GM21390 (cell line): ENCODE results near the gene VTI1A.

Experiments used
- ATAC-seq: cut with Tn5 transposase; IDR thresholded peaks from one replicate; pipeline ENCODE4 v1.9.1; 2021; ENCODE audit not compliant: unreplicated experiment

The VTI1A gene

DNA sequence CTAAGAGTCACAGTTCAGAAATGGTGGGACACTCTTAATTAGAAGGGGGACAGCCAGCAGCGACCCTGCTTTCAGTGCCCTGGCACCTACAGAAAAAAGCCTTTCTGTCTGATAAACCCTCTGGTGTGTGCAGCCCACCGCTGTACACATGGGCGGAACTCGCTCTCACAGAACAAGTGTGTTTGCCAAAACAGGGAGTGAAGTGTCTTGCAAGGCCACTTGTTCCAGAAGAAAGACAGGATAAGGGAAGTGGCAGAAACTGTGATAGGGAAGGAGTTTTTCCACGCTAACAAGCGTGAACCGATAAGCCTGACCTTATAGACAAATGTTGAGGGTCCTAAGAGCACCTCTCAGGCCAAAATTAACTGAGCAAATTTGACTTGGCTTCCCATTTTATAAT is 299.3 kb downstream of the VTI1A start:
- ATAC-seq: no peak

DNA sequence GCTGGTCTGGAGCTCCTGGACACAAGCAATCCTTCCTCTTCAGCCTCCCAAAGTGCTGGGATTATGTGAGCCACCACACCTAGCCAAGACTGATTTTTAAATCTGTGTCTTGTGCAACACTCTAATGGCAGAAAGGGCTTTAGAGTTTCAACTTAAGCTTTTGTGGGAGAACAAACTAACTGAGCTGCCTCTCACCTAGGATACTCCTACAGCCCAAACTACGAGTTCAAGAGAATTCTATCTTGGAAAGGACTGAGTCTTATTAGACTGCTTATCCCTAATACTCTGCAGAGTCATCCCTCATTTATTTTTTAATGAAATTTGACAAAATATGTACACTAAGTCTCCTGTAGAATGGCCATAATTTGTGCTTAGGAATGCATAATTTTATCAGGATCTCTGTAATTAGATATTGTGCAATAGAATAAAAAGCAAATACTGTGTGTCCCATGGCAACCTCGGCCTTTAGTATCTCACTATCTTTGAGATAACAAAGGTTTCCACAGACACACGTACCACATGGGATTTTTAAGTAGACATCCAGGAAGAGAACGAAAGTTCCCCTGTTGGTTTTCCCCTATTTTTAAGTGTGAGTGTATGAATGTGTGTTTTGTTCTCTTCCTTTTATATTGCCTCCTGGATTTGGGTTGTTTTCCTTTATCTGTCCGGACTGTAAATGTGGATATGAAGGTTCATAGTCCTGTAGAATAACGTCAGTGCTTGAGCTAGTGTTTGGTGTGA is 303.6 kb downstream of the VTI1A start:
- no peak for ATAC-seq

DNA sequence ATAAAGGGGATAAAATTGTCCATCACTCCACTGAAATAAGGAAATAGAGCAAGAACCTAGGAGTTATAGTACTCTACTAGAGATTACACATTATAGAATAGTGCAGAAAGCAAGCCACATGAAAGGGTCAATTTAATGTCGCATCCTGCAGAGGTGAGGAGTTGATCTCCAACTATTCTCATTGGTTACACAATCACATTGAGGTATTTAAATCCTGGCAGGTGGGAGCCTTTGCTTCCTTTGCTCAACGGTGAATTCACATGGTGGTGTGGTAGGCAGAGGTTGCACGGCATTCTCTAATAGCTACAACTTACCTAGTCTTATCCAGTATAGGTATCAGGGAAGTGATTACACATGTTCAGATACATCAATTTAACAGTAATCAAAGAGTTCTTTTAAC is 304.6 kb downstream of the VTI1A start:
- ATAC-seq: no peak

DNA sequence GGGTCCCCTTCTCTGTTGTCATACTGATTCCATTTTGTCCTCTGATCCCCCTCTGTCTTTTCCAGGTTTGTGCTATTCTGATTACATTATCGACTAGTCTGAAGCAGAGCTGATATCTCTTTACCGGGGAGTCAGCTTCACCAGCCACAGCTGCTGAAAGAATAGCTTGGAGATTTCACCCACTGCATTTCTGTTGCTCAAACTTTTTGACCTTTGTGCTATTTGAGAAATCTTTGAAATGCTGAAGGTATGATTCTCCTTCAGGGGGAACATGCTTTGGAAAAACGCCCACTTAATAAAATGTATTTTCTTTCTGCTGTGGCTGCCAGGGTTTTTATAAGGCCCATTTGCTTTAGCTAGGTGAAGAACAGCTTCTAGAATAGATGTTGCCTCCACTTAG is 305.3 kb downstream of the VTI1A start:
- ATAC-seq: no peak

DNA sequence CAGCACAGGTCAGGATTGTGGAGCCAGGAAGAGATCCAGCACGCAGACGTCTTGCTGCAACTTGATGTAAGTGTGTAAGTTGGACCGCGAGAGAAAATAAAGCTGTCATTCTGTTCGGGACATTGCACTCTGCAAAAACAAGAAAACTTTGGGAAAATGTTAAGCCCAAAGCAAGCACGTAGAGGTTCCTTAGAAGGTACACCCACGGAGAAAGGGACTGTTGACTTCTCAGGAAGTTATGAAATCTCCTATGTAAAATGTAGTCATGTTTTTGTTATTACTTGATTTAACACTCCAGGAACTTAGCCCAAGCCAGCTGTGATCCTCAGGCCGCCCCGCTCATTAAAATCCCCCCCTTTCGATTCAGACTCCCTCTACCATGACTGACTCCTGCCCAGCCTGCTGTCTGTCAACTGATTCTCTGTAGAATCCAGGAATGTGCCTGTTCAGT is 307.0 kb downstream of the VTI1A start:
- no peak for ATAC-seq

DNA sequence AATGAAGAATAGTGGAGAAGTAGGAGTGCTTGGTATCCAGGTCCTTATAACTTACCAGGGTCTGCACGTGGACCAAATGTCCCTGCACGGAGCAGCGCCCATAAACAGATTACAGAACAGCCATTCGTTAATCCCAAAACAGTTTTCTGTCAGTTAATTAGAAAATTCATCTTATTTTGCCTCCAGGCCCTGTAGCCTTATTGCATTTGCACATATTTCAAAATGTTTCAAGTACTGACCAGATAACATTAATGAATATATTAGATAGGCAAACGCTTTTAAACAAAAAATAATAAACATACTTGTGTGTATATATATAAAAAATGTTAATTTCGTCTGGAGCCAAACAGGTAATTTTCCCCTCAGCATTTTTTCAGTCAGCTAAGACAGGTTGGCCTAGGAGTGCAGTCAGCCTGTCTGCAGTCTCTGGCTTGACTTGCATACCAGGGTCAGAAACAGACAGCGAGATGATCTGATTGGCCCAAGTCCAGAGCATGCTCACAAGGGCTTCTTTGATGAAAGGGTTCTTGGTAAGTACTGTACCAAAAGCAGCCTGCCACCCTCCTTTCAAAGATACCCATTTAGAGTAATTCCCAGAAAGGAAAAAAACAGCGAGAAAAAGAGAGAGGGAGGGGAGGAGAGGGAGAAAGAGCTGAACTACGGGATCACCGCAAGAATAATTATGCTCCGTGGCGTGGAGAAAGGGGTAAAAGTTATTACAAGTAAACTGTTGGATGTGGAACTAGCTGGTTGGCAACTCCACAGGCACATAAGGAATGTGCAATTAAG is 308.6 kb downstream of the VTI1A start:
- no peak for ATAC-seq

DNA sequence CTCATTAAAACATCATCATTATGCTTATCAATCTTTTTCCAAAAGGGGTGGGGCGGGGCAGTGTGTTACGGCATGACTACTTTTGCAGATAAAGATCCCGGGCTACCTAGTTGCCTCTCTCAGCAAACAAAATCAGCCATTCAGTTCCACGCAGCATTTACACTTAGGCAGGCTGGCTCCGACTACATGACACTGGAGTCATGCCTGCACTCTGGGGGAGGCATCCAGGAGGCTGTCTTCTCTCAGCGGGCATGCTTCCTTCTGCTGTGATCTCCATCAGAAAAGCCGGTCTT is 309.2 kb downstream of the VTI1A start:
- no peak for ATAC-seq

DNA sequence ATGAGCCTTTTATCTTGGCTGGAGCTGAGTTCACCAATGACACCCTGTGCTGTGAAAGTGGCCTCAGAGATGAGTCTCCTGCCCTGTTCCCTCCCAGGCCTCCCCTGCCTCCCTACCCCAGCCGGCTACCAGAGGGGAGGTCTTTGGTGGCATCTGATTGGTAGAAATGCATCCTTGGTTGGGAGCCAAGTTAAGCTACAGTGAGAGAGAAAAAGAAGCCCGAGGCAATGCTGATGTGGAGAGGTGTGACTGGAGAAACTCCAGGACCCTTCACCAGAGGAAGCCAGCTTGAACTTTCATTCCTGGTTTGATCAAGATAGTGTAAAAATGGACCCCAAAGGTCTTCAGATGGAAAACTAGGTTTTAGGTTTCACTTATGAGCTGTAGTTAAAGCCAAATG is 311.9 kb downstream of the VTI1A start:
- no peak for ATAC-seq

DNA sequence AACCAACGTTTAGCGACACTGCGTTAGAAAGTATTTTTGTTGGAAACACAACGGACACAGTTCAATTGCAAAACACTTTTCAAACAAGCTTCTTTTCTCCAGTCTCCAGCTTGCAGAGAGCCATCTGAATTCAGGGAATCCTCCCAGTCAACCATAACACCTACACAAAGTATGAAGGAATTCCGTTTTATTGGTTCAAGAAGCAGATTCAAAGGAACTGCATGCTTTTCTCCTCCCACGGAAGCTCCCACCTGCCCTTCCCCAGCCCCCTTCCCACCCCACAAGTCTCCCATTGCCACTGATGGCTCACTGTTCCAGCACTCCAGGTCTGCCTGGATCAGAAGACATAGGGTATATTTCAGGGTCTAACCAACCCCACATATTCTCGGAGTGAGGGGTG is 312.5 kb downstream of the VTI1A start:
- no peak for ATAC-seq

DNA sequence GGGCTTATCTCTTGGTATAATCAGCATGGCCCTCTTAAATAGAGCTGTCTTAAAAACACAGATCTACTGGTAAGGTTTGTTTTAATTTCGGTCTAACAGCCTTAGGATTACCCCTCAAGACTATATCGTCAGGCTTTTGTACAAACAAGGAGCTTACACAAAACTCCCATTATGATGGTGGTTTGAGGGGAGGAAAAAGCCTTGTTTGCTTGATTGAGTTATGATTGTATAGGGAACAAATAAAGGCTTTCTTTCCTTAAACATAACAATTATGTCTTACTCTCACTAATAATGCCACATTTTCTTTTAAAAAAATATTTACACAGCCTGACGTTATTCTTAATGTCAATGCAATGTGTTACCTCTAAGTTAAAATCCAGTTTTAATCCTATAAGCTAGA is 314.2 kb downstream of the VTI1A start:
- ATAC-seq: no peak

DNA sequence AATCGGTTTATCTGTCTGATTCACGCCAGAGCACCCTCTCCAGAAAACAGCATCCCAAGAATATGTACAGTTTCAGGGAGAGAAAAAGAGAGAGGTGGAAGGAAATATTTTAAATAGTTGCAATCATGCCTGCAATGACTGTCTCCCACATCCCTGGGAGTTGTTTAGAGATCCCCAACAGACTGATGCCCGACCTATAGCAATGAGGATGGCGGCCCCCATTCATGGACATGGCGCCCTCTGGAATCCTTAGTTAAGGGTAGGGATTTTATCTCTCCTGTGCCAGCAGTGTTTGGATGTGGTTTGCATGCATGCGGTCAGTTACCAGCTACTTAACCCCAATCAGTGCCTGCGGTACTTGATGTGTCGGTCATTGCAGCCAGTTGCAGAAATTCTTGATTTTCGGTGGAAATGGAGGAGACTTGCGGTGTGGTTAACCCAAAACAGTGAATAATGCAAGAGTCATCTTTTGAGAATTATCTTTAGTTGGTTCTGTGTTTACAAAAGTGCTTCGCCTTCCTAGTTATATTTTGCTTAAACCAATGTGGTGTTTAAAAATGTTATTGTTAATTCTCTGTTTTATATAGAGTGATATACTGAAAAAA is 317.0 kb downstream of the VTI1A start:
- ATAC-seq: no peak

DNA sequence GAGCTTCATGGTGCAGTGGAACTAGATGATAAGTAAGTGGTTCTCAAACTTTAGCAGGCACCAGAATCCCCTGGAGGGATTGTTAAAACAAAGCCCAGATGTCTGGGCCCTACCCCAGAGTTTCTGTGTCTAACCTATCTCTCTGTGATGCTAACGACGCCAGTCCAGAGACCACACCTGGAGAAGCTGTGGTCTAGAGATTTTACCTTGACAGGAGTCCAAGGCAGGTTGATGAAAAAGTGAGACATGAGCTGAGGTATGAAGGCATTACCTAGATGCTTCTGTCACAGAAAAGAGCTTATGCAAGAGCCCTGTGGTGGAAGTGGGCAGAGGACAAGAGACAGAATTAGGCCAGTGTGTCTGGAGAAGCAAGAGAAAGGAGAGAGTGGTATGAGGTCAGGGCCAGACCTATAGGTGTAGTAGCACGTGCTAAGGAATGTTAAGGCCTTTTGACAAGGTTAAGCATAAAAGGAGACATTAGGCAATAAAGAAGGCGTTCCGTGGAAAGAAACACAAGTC is 318.8 kb downstream of the VTI1A start:
- ATAC-seq: no peak

DNA sequence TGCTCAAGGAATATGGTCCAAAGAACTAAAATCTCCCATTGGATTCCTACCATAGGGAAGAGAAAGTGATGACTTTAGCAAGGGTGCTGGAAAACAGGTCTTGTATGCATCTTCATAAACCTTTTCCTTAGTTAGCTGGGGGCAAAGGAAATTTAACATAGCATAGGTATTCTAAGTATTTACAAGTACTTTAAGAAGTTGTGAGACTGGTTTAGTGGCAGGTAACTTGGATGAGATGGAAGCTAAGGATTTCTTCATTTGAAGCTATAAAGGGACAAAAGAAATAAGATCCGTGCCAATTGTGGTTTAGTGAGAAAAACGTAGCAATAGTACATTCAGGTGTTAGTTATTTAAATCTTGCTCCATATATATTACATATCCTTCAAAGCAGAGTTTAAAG is 319.6 kb downstream of the VTI1A start:
- no peak for ATAC-seq

DNA sequence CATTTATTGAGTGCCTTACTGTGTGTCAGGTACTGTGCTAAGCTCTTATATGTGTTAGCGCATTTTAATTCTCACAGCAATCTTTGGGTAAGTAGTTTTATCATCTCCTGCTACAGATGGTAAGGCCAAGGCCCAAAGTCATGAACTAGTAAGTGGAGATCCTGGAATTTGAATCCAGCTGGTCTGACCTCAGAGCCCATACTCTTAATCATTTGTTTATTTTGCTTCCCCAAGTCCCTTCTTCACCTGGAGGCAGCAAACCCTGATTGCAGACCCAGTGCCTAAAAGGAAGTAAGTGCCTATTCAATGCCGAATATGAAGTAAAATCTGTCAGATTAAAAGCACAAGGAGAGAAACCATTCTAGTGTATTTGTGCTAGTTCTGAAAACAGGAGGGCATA is 320.1 kb downstream of the VTI1A start:
- ATAC-seq: no peak

DNA sequence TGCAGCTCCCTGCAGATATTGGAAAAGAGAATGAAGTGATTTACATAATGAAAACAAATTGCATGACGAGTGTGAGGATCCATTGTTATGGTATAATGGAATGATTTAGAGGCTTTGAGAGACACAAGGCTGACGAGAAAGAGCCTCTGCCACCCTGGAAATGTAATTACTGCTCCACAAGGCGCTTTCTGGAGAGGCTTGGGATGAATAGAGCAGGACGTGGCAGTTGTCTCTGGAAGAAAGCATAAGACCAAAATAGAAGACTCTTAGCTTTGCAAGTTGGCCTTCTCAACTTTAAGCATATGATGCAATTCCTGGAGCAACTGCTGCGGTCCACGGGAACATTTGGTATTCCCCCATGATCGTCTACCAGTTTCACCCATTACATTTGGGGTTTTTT is 321.1 kb downstream of the VTI1A start:
- no peak for ATAC-seq

DNA sequence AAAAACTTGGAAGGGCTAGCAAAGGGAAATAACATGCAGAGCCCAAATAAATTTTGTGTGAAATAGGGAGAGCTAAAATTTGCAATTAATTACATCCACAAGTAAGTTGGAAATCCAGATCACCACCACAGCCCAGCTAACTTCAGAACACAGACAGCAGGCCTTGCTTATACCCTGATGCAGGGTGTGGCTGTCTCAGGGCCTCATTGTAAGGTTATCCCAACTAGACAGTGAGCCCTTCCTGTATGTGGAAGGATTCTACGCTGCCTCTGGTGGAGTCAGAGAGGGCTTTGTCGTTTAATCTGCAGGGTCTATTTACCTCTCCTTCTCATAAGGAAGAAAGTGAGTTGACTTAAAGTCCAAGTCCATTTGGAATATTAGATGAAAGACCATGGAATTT is 322.1 kb downstream of the VTI1A start:
- ATAC-seq: no peak

DNA sequence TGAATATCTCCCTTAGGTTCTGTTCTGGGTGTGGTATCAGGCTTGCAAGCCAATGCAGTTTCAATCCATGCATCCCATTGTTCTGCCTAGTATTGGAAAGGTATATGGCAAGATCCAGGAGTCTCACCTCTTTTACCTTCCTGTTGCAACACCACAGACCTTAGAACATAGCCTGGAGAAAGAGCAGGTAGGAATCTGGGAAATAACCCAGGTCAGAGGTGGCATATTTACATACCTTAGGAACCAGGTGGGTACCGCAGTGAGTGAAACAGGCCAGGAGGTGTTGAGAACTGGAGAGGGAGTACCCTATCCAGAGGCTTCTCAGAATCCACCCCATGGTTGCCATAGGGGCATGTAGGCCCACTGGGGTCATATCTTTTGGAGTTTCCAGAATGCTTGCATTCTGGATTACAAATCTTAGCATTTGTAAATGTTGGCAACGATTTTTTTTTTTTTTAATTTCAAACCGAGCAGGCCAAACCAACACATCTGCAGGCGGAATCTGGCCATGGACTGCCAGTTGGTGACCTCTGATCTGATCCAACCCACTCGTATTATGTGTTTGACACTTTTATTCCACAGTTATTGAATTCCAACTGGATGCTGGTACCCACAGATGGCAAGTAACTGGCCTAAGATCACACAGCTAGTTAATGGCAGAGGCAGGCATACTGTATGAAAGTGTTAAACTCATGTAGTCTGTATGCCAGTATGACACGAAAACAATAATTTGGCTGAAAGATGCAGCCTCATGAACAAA is 322.8 kb downstream of the VTI1A start:
- no peak for ATAC-seq

DNA sequence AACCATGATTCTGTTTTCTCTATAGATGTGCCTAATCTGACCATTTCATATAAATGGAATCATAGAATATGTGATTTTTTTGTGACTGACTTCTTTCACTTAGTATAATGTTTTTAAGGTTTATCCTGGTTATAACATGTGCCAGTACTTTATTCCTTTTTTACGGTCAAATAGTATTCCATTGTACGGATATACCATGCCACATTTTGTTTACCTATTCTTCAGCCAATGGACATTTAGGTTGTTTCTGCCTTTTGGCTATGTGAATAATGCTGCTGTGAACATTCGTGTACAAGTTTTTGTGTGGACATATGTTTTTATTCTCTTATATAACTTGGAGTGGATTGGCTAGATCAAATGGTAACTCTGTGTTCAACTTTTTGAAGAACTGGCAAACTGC is 324.7 kb downstream of the VTI1A start:
- no peak for ATAC-seq

DNA sequence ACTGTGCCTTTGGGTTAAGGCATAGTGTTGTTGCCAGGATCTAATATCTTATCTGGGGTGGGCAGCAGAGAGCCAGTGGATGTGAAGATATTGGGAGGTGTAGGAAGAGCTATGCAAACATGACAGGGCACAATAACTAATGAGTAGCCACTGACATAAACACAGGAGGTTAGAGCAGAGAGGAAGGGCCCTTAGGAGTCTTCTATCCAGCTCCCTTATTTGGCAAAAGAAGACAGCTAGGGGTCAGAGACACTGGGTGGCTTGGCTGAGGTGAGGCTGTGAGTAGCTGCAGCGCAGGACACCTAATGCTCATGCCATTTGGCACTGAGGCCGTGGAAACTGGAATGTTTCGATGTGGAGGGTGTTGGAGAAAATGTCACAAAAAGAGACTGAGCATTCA is 326.8 kb downstream of the VTI1A start:
- ATAC-seq: no peak

DNA sequence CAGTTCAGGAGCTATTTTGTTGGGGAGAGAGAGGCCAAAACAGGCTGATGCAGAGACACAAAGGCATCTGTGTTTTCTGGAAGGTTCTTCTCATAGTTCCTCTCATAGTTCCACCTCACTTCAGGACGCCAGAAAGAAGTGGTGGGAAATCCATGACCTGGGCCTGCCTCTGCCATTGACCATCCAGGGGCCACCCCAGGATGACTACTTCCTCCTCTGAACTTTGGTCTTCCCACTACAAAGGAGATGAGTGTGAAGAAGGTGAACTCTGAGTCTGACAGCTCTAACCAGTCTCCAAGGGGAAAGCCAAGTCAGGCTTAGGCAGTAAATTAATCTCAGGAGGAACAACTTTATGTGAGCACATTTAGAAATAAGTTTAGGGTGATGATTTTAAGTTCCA is 327.2 kb downstream of the VTI1A start:
- ATAC-seq: no peak

DNA sequence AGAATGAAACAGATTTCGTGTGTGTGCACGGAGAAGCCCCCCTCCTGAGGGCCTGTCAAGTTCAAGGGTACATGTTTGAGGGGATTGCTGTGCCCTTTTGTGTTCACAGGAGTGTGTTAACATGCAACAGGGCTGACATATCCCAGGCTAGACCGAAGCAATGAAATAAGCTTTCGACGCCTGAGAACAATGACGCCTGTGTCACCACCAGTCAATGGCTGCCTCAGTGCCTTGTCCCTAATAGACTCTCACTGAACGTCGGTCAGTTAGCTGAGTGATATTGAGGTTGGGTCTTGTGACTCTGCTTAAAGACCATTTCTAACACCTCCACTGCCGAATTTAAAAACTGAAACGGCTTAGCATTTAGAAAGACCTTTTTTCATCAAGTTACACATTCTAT is 327.8 kb downstream of the VTI1A start:
- ATAC-seq: no peak
